T-helper 2 cell treated with Interferon-gamma antibody and Interleukin-4, amounts not matched to agents 5 μg/mL and 100 μg/mL, for 36 hours (primary cell): ENCODE measurements around the gene OLFML2A.

Experiments used
- DNase-seq: peaks from one replicate; pipeline ENCODE4 v3.0.0; 2021; ENCODE audit warnings: low spot score
- H3K27ac Mint-ChIP-seq: one replicate; pipeline ENCODE4 v1.8.0; 2021; ENCODE audit warnings: mild to moderate bottlenecking, mixed read lengths
- H3K27me3 Mint-ChIP-seq: one replicate; pipeline ENCODE4 v1.8.0; 2021; ENCODE audit warnings: low read depth, mixed read lengths
- H3K36me3 Mint-ChIP-seq: one replicate; pipeline ENCODE4 v1.8.0; 2021; ENCODE audit warnings: low read depth, mixed read lengths
- H3K4me1 Mint-ChIP-seq: one replicate; pipeline ENCODE4 v1.8.0; 2021; ENCODE audit warnings: low read depth, mixed read lengths
- H3K4me3 Mint-ChIP-seq: one replicate; pipeline ENCODE4 v1.8.0; 2022; ENCODE audit warnings: mild to moderate bottlenecking, moderate library complexity, mixed read lengths
- H3K9me3 Mint-ChIP-seq: one replicate; pipeline ENCODE4 v1.8.0; 2021; ENCODE audit warnings: mixed read lengths

OLFML2A gene

DNA sequence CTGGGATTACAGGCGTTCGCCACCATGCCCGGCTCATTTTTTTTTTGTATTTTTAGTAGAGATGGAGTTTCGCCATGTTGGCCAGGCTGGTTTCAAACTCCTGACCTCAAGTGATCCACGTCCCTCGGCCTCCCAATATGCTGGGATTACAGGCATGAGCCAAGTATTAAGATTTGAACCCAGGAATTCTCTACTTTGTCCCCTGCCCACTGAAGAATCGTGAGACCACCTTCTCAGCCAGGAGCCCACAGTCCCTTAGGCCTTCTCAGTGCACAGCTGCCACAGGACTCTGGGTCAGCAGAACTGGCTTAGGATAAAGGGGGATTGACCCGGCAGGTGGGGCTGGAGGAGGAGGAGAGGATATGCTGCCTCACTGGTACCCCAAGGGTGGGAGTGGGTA is 13.4 kb downstream of the OLFML2A start:
- no peaks in the 10 kb centered on the region for H3K36me3 Mint-ChIP-seq

GRCh38 chr9:124790801-124791505 is 14.0 kb downstream of the OLFML2A start:
- Mint-ChIP-seq H3K27me3 (peaks cover 6% of the 10 kb centered on the region), H3K27ac (no peak overlapping the region), H3K36me3 (no peaks in the 10 kb centered on the region), H3K4me3 (no peak overlapping the region), H3K9me3 (no peaks in the 10 kb centered on the region), H3K4me1 (no peaks in the 10 kb centered on the region)
- DNase-seq: no peak

More for the DNA sequence above, 13.4 kb downstream of the OLFML2A start:
- peaks cover 6% of the 10 kb centered on the region for H3K27me3 Mint-ChIP-seq
- H3K4me3 Mint-ChIP-seq: no peak overlapping the region
- H3K27ac Mint-ChIP-seq: no peak overlapping the region
- no peak for DNase-seq
- no peaks in the 10 kb centered on the region for H3K9me3 Mint-ChIP-seq
- no peaks in the 10 kb centered on the region for H3K4me1 Mint-ChIP-seq

DNA sequence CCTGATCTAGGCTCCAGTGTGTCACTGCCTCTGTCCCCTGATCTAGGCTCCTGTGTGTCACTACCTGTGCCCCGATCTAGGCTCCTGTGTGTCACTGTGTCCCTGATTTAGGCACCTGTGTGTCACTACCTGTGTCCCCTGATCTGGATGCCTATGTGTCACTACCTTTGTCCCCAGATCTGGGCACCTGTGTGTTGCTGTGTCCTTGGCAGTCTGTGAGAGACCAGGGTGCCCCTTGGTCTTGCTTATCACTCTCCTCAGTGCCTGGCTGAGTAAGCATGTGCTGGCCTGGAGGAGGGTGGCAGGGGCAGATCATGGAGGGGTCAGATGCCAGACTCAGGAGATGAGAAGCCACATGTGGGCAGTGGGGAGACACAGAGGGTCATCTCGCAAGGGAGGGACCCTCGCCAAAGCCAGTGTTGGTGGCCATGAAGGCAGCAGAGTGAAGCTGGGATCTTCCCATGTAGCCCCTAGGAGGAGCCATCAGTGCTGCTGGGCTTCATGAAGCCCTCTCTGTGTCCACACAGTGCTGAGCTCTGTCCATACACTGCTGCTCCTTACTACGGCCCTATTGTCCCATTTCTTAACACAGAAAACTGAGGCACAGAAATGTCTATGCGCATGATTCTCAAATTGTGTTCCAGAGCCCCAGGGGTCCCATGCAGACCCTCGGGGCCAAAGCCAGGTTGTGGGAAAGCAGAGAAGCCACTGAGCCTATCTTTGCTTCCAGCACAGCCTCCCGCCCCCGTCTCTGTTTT is 15.5 kb downstream of the OLFML2A start:
- DNase-seq: no peak
- Mint-ChIP-seq H3K9me3 (no peaks in the 10 kb centered on the region), H3K4me3 (no peak overlapping the region), H3K4me1 (no peaks in the 10 kb centered on the region), H3K36me3 (no peaks in the 10 kb centered on the region), H3K27me3 (peaks cover 6% of the 10 kb centered on the region), H3K27ac (no peak overlapping the region)

DNA sequence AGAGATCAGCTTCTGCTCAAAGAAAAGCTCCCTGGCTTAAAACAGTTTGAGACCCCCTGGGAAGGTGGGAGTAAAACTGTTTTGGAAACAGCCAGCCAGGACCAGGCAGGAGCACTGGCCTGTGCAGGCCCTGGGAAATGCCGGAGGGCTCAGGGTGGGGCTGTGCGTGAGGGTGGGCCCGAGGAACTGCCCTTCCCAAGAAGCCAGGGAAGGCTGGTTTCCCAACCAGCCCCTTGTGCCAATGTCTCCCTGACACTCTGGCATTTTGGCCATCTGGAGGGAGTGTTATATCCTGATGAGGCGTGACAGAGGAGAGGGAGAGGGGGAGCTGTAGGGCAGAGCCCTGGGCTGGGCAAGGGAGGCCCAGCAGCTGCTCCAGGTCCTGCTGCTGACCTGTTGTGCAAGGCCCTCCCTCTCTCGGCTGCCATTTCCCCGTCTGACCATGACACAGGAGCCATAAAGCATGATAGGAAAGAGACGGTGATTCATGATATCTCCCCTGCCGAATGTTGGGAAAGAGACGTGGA is 16.1 kb downstream of the OLFML2A start:
- Mint-ChIP-seq H3K9me3 (no peaks in the 10 kb centered on the region), H3K27me3 (peaks cover 6% of the 10 kb centered on the region), H3K4me3 (no peak overlapping the region), H3K4me1 (no peaks in the 10 kb centered on the region), H3K27ac (no peak overlapping the region), H3K36me3 (no peaks in the 10 kb centered on the region)
- no peak for DNase-seq

- no peak overlapping the region for H3K4me3 Mint-ChIP-seq
- no peak for DNase-seq
- no peaks in the 10 kb centered on the region for H3K36me3 Mint-ChIP-seq
- H3K27ac Mint-ChIP-seq: no peak overlapping the region
- peaks cover 4% of the 10 kb centered on the region for H3K27me3 Mint-ChIP-seq
- H3K9me3 Mint-ChIP-seq: no peaks in the 10 kb centered on the region
- no peaks in the 10 kb centered on the region for H3K4me1 Mint-ChIP-seq
Measured at GRCh38 chr9:124794902-124795491, 18.1 kb downstream of the OLFML2A start.

GRCh38 chr9:124795881-124796431 is 19.0 kb downstream of the OLFML2A start:
- no peak for DNase-seq
- H3K4me3 Mint-ChIP-seq: no peak overlapping the region
- H3K27me3 Mint-ChIP-seq: peaks cover 2% of the 10 kb centered on the region
- H3K36me3 Mint-ChIP-seq: no peaks in the 10 kb centered on the region
- no peaks in the 10 kb centered on the region for H3K4me1 Mint-ChIP-seq
- no peak overlapping the region for H3K27ac Mint-ChIP-seq
- no peaks in the 10 kb centered on the region for H3K9me3 Mint-ChIP-seq

DNA sequence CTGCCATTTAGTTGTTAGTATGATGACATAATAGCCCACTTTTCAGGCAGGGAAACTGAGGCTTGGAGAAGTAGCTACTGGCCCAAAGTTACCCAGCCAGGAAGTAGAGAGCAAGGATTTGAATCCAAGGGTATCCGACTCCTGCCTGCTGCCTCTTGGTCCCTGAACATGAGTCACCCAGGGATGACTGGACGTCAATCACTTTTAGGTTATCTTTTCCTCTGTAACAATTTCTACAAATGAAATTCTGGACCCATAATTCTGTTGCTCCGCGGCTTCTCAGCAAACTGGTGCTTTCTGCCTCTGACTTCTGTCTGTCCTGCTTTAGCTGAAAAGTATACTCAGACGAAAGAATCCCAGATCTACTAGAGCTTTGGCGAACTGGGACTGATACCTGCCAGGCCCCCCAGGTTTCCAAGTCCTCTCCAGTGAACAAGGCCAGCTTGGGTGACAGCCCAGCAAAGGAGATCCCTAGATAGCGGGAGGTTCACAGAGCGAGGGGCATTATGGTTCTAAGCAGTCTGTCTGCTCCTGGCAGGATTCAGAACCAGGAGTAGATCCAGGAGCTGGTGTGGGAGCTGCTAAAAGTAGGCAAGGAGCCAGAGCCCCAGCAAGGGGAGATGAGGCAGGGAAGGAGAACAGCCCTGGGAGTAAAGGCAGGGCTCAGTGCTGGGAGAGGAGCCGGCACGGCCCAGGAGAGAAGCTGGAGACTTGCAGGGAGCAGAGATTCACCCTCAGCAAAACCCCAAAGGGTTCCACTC is 20.6 kb downstream of the OLFML2A start:
- Mint-ChIP-seq H3K4me1 (no peaks in the 10 kb centered on the region), H3K36me3 (no peaks in the 10 kb centered on the region), H3K27me3 (no peaks in the 10 kb centered on the region), H3K4me3 (no peak overlapping the region), H3K27ac (no peak overlapping the region), H3K9me3 (no peaks in the 10 kb centered on the region)
- DNase-seq: no peak

GRCh38 chr9:124799274-124800006 is 22.5 kb downstream of the OLFML2A start:
- no peak overlapping the region for H3K27ac Mint-ChIP-seq
- no peaks in the 10 kb centered on the region for H3K27me3 Mint-ChIP-seq
- no peak overlapping the region for H3K4me3 Mint-ChIP-seq
- no peaks in the 10 kb centered on the region for H3K4me1 Mint-ChIP-seq
- no peaks in the 10 kb centered on the region for H3K36me3 Mint-ChIP-seq
- DNase-seq: no peak
- H3K9me3 Mint-ChIP-seq: no peaks in the 10 kb centered on the region

DNA sequence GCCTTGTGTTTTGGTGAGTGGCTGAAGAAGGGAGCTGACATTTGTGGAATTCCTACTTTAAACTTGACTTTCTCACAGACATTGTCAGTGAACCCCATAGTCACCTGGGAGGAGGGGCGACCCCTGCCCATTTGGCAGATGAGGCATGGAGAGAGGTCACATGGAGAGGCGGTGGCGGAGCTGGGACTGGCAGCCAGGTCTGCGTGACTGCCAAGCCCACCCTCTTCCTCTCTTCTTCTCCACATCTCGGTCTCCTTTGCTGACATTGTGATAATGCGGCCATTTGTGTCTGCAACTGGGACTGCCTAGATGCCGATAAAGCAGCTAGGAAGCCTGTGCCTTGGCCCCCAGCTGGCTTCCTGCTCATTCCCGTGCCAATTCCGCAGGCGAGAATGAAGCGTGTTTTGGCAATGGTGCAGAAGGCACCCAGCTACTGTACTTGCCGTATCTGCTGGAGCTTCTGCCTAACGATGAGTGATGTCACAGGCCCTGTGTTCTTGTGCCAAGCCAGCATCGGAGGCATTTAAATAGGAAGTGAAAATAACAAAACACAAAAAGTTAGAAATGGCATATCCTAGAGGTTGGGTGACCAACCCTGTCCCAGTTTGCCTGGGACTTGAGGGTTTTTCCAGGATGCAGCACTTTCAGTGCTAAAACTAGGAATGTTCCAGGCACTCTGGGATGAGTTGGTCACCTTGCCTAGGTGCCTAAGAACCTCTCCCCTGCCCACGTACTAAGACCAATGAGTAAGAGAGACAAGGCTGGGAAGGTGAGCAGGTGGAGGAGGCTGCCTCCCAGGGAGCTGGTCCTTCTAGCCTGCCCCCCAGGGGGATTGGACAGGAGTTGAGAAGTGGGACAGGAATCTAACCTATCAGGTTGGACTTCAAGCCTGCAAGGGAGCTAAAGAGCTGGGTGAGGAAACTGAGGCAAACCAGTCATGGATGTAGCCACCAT is 23.6 kb downstream of the OLFML2A start:
- Mint-ChIP-seq H3K4me1 (no peaks in the 10 kb centered on the region), H3K9me3 (no peaks in the 10 kb centered on the region), H3K4me3 (no peak overlapping the region), H3K27me3 (peaks cover 4% of the 10 kb centered on the region), H3K36me3 (no peaks in the 10 kb centered on the region), H3K27ac (no peak overlapping the region)
- no peak for DNase-seq

- Mint-ChIP-seq H3K27ac (no peak overlapping the region), H3K4me1 (no peaks in the 10 kb centered on the region), H3K9me3 (no peaks in the 10 kb centered on the region), H3K27me3 (peaks cover 4% of the 10 kb centered on the region), H3K4me3 (no peak overlapping the region), H3K36me3 (no peaks in the 10 kb centered on the region)
- no peak for DNase-seq
Measured at GRCh38 chr9:124801356-124801755, 24.4 kb downstream of the OLFML2A start.

DNA sequence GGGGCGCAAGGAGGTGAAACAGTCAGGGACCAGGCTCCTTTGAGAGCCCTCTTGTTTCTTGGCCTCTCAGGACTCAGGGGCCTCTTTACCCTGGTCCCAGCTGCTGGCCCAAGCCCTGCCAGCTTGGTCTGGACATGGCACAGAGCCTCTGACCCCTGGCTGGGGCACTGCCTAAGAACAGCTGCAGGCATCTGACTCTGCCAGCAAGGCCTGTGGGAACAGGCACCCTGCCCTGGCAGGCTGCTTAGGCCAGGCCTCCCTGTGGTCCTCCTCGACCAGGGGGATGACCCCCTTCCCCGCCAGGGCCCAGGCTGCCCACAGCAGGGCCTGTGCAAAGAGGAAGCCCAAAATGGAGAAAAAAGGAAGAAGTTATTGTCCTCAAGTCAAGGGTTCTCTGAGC is 25.5 kb downstream of the OLFML2A start:
- H3K27ac Mint-ChIP-seq: no peak overlapping the region
- H3K4me3 Mint-ChIP-seq: no peak overlapping the region
- no peak for DNase-seq
- peaks cover 4% of the 10 kb centered on the region for H3K27me3 Mint-ChIP-seq
- H3K36me3 Mint-ChIP-seq: no peaks in the 10 kb centered on the region
- H3K9me3 Mint-ChIP-seq: no peaks in the 10 kb centered on the region
- no peaks in the 10 kb centered on the region for H3K4me1 Mint-ChIP-seq

DNA sequence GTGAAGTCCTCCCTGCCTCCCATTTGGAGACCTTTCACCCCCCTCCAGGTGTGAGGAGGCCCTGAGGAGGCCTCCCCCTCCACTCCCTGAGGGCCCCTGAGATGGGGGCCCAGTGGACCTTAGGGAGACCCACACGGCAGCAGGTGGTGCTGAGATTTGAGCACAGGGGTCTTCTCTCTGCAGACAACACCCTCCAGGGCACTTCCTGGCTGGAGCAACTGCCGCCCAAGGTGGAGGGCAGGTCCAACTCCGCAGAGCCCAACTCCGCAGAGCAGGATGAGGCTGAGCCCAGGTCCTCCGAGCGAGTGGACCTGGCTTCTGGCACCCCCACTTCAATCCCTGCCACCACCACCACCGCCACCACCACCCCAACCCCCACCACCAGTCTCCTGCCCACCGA is 27.0 kb downstream of the OLFML2A start:
- Mint-ChIP-seq H3K4me1 (no peaks in the 10 kb centered on the region), H3K4me3 (no peak overlapping the region), H3K27ac (no peak overlapping the region), H3K9me3 (no peaks in the 10 kb centered on the region), H3K27me3 (peaks cover 4% of the 10 kb centered on the region), H3K36me3 (no peaks in the 10 kb centered on the region)
- DNase-seq: no peak
